CD4-positive, alpha-beta T cell (primary cell): ENCODE measurements around the gene C1orf167. TPM values are rescaled to one million over a fixed set of nuclear protein-coding genes. Genes with fewer than 3 reads are reported as not detected.

Source experiments
- ATAC-seq: fragments of 200-7000 bp; cut with Tn5 transposase; one replicate; pipeline ENCODE4 v1.10.0; 2022; ENCODE audit warnings: mild to moderate bottlenecking; ENCODE audit not compliant: poor library complexity
- CTCF ChIA-PET: fragments of 350-600 bp; sonication (Branson Sonifier 250); formaldehyde crosslinking; loops from one replicate; lab custom pipeline; 2021; ENCODE audit warnings: antibody characterized with exemption, inconsistent platforms; lab: Charles Lee
- POLR2A ChIA-PET: fragments of 350-600 bp; sonication (Branson Sonifier 250); formaldehyde crosslinking; loops from one replicate; lab custom pipeline; 2021; ENCODE audit warnings: antibody characterized with exemption, inconsistent platforms; lab: Charles Lee
- DNase-seq, 14 experiments: peaks; one replicate each; pipeline ENCODE4 v3.0.0-alpha.2; 2013 to 2020; ENCODE audit warnings: mixed read lengths in 2 of 14
- H3K27ac ChIP-seq, 2 donors: one replicate each; pipeline versions ENCODE4 v1.5.1 to v1.7.0; 2013; ENCODE audit warnings: low read length in 2 of 2, low read depth in 1 of 2, mild to moderate bottlenecking in 1 of 2
- H3K27me3 ChIP-seq, 2 experiments: 1 replicate in 1 of 2; 2 replicates in 1 of 2; pipeline versions ENCODE4 v1.6.1 to v1.7.0; 2013; ENCODE audit warnings: low read length in 2 of 2, control low read depth in 1 of 2, mild to moderate bottlenecking in 1 of 2, moderate library complexity in 1 of 2; ENCODE audit not compliant: insufficient read depth in 2 of 2, control insufficient read depth in 1 of 2
- H3K36me3 ChIP-seq: one replicate; pipeline ENCODE4 v1.6.1; 2013; ENCODE audit warnings: low read length, control low read depth; ENCODE audit not compliant: insufficient read depth
- H3K4me1 ChIP-seq: one replicate; pipeline ENCODE4 v1.6.1; 2013; ENCODE audit warnings: low read length, control low read depth; ENCODE audit not compliant: insufficient read depth
- H3K4me3 ChIP-seq: one replicate; pipeline ENCODE4 v1.5.1; 2013; ENCODE audit warnings: mild to moderate bottlenecking, low read length, moderate library complexity
- H3K9me3 ChIP-seq, 2 experiments: 1 replicate in 1 of 2; 2 replicates in 1 of 2; pipeline versions ENCODE4 v1.6.1 to v1.7.0; 2013; ENCODE audit warnings: low read length in 2 of 2, mild to moderate bottlenecking in 2 of 2, control low read depth in 1 of 2, moderate library complexity in 1 of 2; ENCODE audit not compliant: control insufficient read depth in 1 of 2, insufficient read depth in 1 of 2
- H3K27ac Mint-ChIP-seq: one replicate; pipeline ENCODE4 v1.8.0; 2020; ENCODE audit warnings: mixed read lengths
- H3K27me3 Mint-ChIP-seq: one replicate; pipeline ENCODE4 v1.8.0; 2021; ENCODE audit warnings: mixed read lengths
- H3K36me3 Mint-ChIP-seq: one replicate; pipeline ENCODE4 v1.8.0; 2021; ENCODE audit warnings: low read depth, mixed read lengths
- H3K4me1 Mint-ChIP-seq: one replicate; pipeline ENCODE4 v1.8.0; 2021; ENCODE audit warnings: low read depth, mixed read lengths
- H3K4me3 Mint-ChIP-seq: one replicate; pipeline ENCODE4 v1.8.0; 2020; ENCODE audit warnings: mild to moderate bottlenecking, mixed read lengths
- H3K9me3 Mint-ChIP-seq: one replicate; pipeline ENCODE4 v1.8.0; 2020; ENCODE audit warnings: mixed read lengths
- CTCF ChIP-seq: fragments of 200-600 bp; IDR thresholded peaks from one replicate; pipeline ENCODE4 v1.8.0; 2022; ENCODE audit warnings: antibody characterized with exemption, mild to moderate bottlenecking
- intact Hi-C, 2 experiments: fragments of 100-400 bp; cut with DNase I in 1 of 2; cut with micrococcal nuclease in 1 of 2; formaldehyde crosslinking; loops; one replicate each; pipeline versions ENCODE4 v1.15.1 to v1.9.0; 2023 to 2025; cut with DNase I, micrococcal nuclease
- total RNA-seq, 174 experiments: library from RNA in 2 of 174; stranded (reverse) in 2 of 174; gene quantifications; one replicate each; pipeline ENCODE4 v1.2.3 and lab custom pipeline; 2021 to 2026

C1orf167 gene
- total RNA-seq, 2 experiments from 2014 or later, result not detected

GRCh38 chr1:11759791-11760190 lies 2.2 kb upstream of the C1orf167 start:
- intact Hi-C loops, result no loop called here
- ChIA-PET CTCF (no interaction called here), POLR2A (no interaction called here)
- Histone ChIP-seq H3K4me1 (peaks cover 10% of the 10 kb centered on the region), H3K27me3 (peaks cover 5 to 21% of the 10 kb centered on the region in 2 experiments), H3K4me3 (no peak overlapping the region), H3K9me3 (peaks cover 0 to 5% of the 10 kb centered on the region in 2 experiments), H3K36me3 (no peaks in the 10 kb centered on the region), H3K27ac (no peak overlapping the region)
- no peak for ATAC-seq
- Mint-ChIP-seq H3K27ac (no peak overlapping the region), H3K4me1 (no peaks in the 10 kb centered on the region), H3K36me3 (no peaks in the 10 kb centered on the region), H3K9me3 (no peaks in the 10 kb centered on the region), H3K4me3 (no peak overlapping the region), H3K27me3 (peaks cover 28% of the 10 kb centered on the region)
- DNase-seq, result no peak
- TF ChIP-seq CTCF, result no peak

GRCh38 chr1:11761285-11761684 lies 708 bp upstream of the C1orf167 start:
- no peak overlapping the region for H3K4me3 ChIP-seq
- H3K27ac ChIP-seq, result no peak overlapping the region
- ChIA-PET POLR2A (no interaction called here), CTCF (no interaction called here)
- peaks cover 10% of the 10 kb centered on the region for H3K4me1 ChIP-seq
- Mint-ChIP-seq H3K27ac (no peak overlapping the region), H3K27me3 (peaks cover 28% of the 10 kb centered on the region), H3K4me3 (no peak overlapping the region), H3K9me3 (no peaks in the 10 kb centered on the region), H3K4me1 (no peaks in the 10 kb centered on the region), H3K36me3 (no peaks in the 10 kb centered on the region)
- DNase-seq (no peak), ATAC-seq (no peak)
- H3K36me3 ChIP-seq, result no peaks in the 10 kb centered on the region
- intact Hi-C loops, result no loop called here
- no peak for TF ChIP-seq CTCF
- H3K9me3 ChIP-seq, result peaks cover 0 to 5% of the 10 kb centered on the region in 2 experiments
- peaks cover 5 to 21% of the 10 kb centered on the region in 2 experiments for H3K27me3 ChIP-seq

- peaks cover 28% of the 10 kb centered on the region for H3K27me3 Mint-ChIP-seq
- H3K27me3 ChIP-seq, result peaks cover 5 to 21% of the 10 kb centered on the region in 2 experiments
- ATAC-seq (no peak), DNase-seq (no peak)
- intact Hi-C loops, result no loop called here
- ChIA-PET POLR2A (no interaction called here), CTCF (no interaction called here)
- no peaks in the 10 kb centered on the region for H3K36me3 Mint-ChIP-seq
- no peaks in the 10 kb centered on the region for H3K36me3 ChIP-seq
- no peak overlapping the region for H3K27ac Mint-ChIP-seq
- H3K4me1 ChIP-seq, result peaks cover 10% of the 10 kb centered on the region
- H3K4me3 Mint-ChIP-seq, result no peak overlapping the region
- TF ChIP-seq CTCF, result no peak
- peaks cover 0 to 5% of the 10 kb centered on the region in 2 experiments for H3K9me3 ChIP-seq
- no peak overlapping the region for H3K4me3 ChIP-seq
- H3K4me1 Mint-ChIP-seq, result no peaks in the 10 kb centered on the region
- no peaks in the 10 kb centered on the region for H3K9me3 Mint-ChIP-seq
- no peak overlapping the region for H3K27ac ChIP-seq
Observed at GRCh38 chr1:11764115-11764514, 2.1 kb downstream of the C1orf167 start.
